Ishikawa (cell line): Measurements from ENCODE around the gene SOS1.

Experiments used
- CEBPB ChIP-seq: IDR thresholded peaks from 2 replicates; pipeline ENCODE4 v1.6.1; 2012
- EP300 ChIP-seq: IDR thresholded peaks from 2 replicates; pipeline ENCODE4 v1.6.1; 2012; ENCODE audit warnings: borderline replicate concordance
- NFIC ChIP-seq: IDR thresholded peaks from 2 replicates; pipeline ENCODE4 v1.6.1; 2012
- TAF1 ChIP-seq: IDR thresholded peaks from 2 replicates; pipeline ENCODE4 v1.6.1; 2012; ENCODE audit warnings: low read depth, mild to moderate bottlenecking
- TCF12 ChIP-seq: IDR thresholded peaks from 2 replicates; pipeline ENCODE4 v1.6.1; 2012; ENCODE audit warnings: low read depth
- TEAD4 ChIP-seq: IDR thresholded peaks from 2 replicates; pipeline ENCODE4 v1.6.1; 2012

DNA sequence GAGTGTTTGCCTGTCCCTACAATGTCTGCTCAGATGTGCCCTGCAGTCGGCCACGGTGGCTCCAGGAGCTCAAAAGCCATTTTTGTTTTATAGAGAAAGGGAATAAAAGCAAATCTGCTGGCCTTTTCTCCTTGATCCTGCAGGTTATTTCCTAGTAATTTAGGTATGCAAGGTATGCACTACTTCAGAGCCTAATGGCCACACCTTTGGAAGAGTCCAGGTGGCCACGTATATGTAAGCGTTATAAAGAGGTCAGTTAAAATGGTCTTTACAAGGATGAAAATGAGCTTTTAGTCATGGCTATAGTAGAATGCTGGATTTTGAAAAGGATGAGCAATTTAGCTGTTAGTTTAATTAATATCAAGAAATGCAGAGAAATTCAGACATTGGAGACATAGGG is 149.5 kb downstream of the SOS1 start:
- TF ChIP-seq CEBPB, result no peak
- TF ChIP-seq NFIC, result no peak
- no peak for TF ChIP-seq EP300
- peak; percentile 39; the same call in 1 of the 2 replicates for TF ChIP-seq TEAD4
- TF ChIP-seq TCF12, result no peak
- TF ChIP-seq TAF1, result no peak
